HG03196 (cell line): ENCODE measurements around the gene RAB24.
"Not testable (repeated sequence)": the region's sequence is repeated elsewhere in the genome, so short reads cannot be mapped to it uniquely, and the experiment has no call there.

Source experiments
- ATAC-seq: cut with Tn5 transposase; IDR thresholded peaks from one replicate; pipeline ENCODE4 v1.9.1; 2021; ENCODE audit not compliant: unreplicated experiment

The RAB24 gene

DNA sequence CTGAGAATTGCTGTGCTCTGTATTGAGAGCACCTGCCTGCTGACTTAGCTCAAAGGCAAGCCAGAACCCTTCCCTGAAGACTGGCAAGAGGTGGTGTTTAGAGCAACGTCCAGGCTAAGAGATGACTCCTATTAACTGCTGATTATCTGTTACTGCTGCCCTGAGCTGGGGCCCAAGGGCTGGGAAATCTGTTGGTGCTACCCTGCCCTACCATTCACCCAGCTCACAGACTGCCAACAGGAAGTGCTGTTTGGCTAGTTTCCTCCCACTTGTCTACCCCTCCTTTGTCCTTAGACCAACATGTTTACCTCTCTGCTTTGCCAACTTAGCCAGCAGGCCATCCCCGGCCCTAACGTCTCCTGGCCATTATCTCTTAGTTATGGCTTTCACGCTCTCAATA, 6.9 kb downstream of the RAB24 start:
- ATAC-seq = no peak

DNA sequence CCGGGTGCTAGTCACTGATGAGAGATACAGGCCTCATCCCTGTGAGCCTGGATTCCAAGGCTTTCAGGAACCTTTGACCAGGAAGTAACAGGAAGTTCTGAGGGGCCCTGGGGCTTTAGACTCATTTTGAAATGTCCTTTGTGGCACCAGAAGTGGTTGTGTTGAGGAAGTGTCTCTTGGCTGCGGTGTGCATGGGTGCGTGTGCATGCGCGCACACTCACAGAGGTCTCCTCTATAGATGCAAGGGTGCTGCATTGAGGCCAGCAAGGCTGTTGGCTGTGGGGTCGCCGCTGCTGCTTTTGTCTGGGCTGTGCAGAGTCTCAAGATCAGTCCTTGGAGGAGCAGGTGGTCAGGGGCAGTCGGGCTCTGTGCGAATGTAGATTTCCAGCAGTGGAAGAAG, 7.6 kb downstream of the RAB24 start:
- ATAC-seq = no peak

DNA sequence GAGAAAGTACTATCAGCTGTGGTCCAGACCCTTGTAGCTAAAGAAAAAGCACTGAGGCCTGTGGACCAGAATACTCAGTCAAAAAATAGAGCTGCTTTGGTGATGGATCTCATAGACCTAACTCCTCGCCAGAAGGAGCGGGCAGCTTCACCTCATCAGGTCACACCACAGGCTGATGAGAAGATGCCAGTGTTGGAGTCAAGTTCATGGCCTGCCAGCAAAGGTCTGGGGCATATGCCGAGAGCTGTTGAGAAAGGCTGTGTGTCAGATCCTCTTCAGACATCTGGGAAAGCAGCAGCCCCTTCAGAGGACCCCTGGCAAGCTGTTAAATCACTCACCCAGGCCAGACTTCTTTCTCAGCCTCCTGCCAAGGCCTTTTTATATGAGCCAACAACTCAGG, 8.9 kb downstream of the RAB24 start:
- ATAC-seq = no peak

DNA sequence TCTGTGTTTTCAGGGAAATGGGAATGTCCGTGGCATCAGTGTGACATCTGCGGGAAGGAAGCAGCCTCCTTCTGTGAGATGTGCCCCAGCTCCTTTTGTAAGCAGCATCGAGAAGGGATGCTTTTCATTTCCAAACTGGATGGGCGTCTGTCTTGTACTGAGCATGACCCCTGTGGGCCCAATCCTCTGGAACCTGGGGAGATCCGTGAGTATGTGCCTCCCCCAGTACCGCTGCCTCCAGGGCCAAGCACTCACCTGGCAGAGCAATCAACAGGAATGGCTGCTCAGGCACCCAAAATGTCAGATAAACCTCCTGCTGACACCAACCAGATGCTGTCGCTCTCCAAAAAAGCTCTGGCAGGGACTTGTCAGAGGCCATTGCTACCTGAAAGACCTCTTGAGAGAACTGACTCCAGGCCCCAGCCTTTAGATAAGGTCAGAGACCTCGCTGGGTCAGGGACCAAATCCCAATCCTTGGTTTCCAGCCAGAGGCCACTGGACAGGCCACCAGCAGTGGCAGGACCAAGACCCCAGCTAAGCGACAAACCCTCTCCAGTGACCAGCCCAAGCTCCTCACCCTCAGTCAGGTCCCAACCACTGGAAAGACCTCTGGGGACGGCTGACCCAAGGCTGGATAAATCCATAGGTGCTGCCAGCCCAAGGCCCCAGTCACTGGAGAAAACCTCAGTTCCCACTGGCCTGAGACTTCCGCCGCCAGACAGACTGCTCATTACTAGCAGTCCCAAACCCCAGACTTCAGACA, 9.5 kb downstream of the RAB24 start:
- no peak for ATAC-seq

DNA sequence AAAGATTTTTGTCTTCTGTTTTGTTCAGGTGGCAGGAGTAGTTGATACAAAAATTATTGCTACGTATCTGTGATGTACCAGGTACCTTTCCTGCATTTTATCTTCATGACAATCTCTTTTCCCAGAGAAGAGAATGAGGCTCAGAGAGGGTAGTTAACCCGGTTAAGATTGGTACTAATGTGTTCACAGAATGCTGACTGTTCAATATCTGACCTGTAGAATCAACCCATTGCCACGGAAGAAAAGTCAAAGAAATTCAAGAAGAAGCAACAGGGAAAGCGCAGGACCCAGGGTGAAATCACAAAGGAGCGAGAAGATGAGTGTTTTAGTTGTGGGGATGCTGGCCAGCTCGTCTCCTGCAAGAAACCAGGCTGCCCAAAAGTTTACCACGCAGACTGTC, 11.8 kb downstream of the RAB24 start:
- ATAC-seq = no peak

DNA sequence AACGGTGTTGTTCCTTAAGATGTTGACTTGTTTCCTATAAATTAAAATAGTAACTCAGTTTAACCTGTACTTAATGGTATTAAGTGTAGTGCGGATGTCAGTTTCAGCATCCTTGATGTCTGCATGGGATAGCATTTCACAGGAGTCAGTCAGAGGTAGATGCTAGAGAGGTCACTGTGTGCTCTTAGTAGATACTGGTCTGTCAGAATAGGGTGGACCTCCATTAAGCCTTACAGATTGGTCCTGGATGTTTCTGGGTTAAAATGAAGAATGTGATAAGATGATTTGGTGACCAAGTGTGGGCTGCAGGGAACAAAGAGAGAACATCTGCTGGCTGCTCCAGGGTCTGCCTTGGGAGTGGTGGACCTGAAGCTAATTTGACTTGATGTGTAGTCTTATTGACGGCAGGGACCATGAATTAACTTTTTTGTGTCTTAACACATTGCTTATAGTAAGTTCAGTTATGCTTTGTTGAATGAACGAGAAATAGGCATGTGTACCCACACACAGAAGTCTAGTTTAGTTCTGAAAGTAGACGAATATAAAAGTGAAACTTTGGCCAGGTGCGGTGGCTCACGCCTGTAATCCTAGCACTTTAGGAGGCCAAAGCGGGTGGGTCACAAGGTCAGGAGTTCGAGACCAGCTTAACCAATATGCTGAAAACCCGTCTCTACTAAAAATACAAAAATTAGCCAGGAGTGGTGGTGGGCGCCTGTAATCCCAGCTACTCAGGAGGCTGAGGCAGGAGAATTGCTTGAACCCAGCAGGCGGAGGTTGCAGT, 12.5 kb downstream of the RAB24 start:
- no peak for ATAC-seq

DNA sequence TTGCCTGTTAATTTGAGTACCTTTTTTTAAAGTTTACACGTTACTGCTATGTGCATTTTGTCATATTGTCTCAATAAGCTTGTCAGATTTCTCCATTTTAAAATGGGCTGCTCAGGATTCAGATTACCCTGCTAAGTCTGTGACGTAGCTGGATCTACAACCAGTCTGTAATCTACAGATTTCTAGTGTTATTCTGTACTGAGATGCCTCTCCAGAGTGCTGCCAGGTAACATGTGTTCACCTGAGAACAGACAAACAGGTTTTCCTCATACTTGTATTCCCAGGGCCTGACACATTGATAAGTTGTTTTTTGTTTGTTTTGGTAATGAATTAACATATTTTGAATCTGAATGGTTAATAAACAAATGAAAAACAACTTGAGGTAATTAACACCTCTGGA, 15.3 kb downstream of the RAB24 start:
- ATAC-seq = no peak

DNA sequence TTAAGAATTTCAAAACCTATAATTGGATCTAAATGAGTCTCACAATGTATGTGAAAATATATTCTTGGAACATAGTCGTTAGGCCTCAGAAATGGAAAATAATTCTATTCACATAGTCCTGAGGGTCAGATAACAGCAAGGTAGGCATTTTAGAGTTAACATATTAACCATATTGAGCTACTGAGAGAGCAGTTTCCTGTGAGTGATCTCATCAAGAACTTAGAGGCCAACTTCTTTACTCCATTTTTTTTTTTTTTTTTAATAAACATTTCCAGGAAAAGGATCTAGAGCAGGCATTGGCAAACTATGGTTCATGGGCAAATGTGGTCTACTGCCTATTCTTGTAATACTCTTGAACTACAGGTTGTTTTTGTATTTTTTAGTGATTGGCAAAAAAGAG, 26.6 kb downstream of the RAB24 start:
- ATAC-seq = no peak

DNA sequence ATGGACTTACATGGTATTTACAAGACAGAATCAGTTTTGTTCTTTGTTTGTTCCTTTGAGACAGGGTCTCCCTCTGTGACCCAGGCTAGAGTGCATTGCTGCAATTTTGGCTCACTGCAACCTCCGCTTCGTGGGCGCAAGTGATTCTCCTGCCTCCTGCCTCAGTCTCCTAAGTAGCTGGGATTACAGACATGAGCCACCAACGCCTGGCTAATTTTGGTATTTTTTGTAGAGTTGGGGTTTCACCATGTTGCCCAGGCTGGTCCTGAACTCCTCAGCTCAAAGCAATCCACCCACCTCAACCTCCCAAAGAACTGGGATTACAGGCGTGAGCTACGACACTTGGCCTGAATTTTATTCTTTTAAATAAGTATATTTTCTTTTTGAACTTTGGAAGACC, 27.6 kb downstream of the RAB24 start:
- no peak for ATAC-seq

DNA sequence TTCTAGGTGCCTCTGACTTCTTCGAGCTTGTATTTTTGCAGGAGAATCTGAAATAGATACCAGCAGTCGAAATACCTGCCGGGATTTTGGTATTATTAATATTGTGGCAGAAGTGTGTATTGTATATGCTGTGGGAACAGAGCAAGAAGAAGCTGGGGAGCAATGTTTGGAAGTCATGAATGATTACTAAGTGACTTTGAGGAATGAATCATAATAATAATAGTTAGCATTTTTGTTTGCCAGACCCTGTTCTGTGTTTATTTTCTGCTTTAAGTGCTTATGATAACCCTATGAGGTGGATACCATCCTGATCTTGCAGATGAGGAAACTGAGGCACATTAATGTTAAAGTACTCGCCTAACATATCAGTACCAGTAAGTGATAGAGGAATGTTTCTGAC, 32.4 kb downstream of the RAB24 start:
- no peak for ATAC-seq

DNA sequence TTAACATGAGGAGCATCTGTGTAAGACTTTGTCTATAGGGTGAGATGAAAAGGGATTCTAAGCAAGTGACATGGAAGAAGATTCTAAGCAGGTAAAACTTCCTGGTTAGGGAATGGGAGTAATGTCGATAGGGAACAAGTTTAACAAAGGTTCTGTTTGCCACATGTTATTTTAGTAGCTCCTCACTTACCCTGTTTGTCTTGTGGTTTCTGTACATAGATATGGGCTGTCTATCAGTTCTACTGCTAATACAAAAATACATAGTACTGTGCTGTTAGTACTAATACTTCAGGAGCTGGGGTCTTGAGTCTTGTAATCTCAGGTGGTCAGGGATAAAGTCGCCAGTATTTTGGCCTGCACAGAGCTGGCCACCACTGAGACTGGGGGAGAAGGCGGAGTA, 32.9 kb downstream of the RAB24 start:
- ATAC-seq = no peak

DNA sequence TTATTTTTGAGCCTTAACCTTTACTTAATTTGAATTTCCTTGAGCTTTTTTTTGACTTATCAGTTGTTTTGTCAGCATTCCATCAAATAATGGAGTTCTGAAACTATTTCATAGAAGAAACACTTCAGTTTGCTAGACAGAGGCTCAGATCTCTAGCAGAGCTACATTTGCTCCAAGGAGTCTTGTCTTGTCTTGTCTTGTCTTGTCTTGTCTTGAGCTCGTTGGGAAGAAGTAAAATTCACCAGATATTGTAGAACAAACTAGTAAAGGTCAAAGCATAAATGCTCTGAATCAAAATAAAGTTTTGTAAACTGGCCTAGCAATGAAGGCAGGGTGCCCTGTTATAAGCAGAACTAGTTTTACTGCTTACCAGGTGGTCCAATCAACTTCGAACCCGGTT, 33.5 kb downstream of the RAB24 start:
- no peak for ATAC-seq

DNA sequence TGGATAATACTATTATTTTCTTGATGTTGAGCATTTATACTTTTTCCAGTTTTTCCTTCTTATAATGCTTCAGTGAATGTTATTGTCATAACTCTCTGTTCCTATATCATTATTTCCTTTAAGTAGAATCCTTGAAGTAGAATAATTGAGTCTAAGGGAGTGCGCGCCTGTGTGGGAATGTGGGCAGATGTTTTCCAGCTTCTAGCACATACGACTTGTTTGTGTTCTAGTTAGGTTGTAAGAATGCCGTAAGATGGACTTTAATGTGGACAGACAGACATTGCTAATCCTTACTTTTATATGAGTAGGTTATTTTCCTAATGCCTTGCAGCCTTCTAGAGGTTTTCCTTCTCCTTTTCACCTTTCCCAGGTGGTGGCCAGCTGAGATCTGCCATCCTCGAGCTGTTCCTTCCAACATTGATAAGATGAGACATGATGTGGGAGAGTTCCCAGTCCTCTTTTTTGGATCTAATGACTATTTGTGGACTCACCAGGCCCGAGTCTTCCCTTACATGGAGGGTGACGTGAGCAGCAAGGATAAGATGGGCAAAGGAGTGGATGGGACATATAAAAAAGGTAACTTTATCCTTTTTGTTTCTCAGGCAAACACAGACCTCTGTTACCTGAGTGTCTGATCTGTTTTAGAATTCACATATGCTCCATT, 34.2 kb downstream of the RAB24 start:
- no peak for ATAC-seq

DNA sequence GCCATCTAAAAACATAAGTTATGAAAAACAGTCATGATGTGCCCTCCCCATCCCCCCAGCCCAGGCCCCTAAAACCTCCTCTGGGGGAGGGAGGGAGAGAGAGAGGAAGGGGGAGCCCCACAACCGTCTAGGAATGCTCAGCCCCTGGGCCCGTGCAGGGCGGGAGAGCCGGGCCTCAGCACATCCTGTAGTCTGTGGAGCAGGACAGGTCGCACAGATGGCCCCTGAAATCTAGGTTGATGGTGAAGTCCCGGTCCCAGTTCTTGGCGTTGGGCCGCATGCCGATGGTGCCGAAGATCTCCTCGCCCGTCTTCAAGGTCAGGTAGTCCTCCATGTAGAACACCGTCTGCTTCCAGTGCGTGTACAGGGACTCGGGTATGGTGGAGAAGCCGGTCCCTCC, 38.1 kb downstream of the RAB24 start:
- ATAC-seq = no peak

DNA sequence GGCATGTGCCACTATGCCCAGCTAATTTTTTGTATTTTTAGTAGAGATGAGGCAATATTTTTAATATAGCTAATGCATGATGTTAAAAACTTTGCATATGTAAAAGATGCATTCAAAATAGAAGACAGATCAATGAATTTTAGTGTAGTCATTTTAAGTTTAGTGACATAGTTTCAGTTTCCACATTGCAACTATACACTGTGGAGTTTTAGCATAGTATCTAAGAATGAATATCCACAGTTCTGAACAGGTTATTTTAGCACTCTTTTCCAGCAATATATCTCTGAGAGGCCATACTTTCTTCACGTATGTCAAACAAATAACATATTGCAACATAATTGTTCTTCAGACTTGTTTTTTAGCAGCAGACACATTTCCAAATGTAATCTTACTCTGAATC, 39.3 kb downstream of the RAB24 start:
- ATAC-seq = no peak

DNA sequence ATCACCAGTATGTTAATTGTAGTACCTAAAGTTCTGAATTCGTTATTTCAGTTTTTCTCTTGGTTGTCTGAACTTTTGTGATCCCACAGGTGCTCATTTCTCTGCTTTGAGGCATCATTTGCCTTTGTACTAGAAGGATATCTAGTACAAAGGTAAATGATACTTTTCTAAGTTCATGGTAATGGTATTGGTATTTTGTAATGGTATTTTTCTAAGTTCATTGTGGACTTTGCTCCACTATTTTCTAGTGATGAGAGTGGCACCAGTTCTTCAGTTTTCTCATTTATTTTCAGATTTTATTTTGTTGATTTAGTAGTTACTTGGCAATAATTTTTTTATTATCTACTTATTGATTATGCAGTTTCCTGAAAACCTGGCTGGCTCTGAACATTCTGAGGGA, 42.0 kb downstream of the RAB24 start:
- ATAC-seq = no peak

DNA sequence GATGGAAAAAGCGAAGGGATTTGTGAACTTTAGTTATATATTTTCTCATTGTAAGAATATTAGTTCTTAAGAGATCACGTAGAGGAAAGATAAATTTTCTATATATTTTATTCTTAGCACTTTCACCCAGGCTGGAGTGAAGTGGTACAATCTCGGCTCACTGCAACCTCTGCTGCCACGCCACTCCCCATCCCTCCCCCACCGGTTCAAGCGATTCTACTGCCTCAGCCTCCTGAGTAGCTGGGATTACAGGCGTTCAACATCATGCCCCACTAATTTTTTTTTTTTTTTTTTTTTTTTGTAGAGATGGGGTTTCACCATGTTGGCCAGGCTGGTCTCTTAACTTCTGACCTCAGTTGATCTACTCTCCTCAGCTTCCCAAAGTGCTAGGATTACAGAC, 42.6 kb downstream of the RAB24 start:
- ATAC-seq = no peak

DNA sequence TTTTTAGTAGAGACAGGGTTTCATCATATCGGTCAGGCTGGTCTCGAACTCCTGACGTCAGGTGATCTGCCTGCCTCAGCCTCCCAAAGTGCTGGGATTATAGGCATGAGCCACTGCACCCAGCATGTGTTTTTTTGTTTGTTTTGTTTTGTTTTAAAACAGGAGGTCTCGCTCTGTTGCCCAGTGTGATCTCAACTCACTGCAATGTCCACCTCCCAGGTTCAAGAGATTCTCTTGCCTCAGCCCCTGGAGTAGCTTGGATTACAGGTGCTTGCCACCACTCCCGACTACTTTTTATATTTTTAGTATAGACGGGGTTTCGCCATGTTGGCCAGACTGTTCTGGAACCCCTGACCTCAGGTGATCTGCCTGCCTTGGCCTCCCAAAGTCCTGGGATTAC, 44.8 kb downstream of the RAB24 start:
- not testable (repeated sequence) for ATAC-seq

DNA sequence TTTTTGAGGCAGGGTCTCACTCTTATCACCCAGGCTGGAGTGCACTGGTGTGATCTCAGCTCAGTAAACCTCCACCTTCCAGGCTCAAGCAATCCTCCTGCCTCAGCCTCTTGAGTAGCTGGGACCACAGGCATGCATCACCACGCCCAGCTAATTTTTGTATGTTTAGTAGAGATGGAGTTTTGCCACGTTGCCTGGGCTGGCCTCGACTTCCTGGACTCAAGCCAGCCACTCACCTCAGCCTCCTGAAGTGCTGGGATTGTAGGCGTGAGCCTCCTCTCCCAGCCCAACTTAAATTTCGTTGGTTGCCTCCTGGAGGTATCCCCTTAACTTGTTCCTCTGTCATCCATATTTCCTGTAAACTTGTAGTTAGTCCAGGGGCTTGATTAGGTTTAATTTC, 47.2 kb downstream of the RAB24 start:
- ATAC-seq = no peak

DNA sequence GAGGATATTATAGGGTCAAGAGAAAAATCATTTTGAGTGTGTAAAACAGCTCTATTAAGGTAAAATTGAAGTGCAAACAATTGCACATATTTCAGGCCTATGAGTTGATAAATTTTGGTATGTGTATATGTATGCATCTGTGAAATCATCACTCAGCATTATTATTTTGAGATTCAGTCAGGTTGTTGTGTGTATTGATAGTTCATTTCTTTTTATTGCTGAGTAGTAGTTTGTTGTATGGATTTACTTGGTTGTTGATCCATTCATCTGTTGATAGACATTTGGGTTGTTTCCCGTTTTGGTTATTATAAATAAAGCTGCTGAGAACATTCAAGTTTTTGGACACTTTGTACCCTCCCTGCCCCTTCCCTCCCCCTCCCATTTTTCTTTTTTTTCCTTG, 50.3 kb downstream of the RAB24 start:
- ATAC-seq = no peak
